HG02884 (cell line): ENCODE data around the gene SOCS6.
"Not testable (repeated sequence)": the region's sequence is repeated elsewhere in the genome, so short reads cannot be mapped to it uniquely, and the experiment has no call there.

ENCODE experiments used
- ATAC-seq: cut with Tn5 transposase; IDR thresholded peaks from one replicate; pipeline ENCODE4 v1.9.1; 2021; ENCODE audit warnings: mild to moderate bottlenecking, moderate library complexity; ENCODE audit not compliant: unreplicated experiment

SOCS6 gene

GRCh38 chr18:70288851-70289328 is at the start of gene SOCS6:
TSS of gene SOCS6 (plus strand) at chr18:70289045. CDS start at chr18:70324669, 35,624 bp downstream.
- peak; percentile 57 for ATAC-seq

GRCh38 chr18:70243131-70243929 is 45.5 kb upstream of the SOCS6 start:
- no peak for ATAC-seq

GRCh38 chr18:70246061-70246466 is 42.8 kb upstream of the SOCS6 start:
- no peak for ATAC-seq

- ATAC-seq: no peak
Observed at GRCh38 chr18:70249118-70249517, 39.7 kb upstream of the SOCS6 start.

GRCh38 chr18:70249861-70250260 is 39.0 kb upstream of the SOCS6 start:
- not testable (repeated sequence) for ATAC-seq

GRCh38 chr18:70250781-70251180 is 38.1 kb upstream of the SOCS6 start:
- no peak for ATAC-seq

GRCh38 chr18:70256184-70256583 is 32.7 kb upstream of the SOCS6 start:
- ATAC-seq: no peak

GRCh38 chr18:70256994-70257393 is 31.9 kb upstream of the SOCS6 start:
- ATAC-seq: no peak

GRCh38 chr18:70258243-70258642 is 30.6 kb upstream of the SOCS6 start:
- no peak for ATAC-seq

GRCh38 chr18:70260683-70261082 is 28.2 kb upstream of the SOCS6 start:
- ATAC-seq: no peak

- no peak for ATAC-seq
Observed at GRCh38 chr18:70261141-70261788, 27.6 kb upstream of the SOCS6 start.

- no peak for ATAC-seq
Observed at GRCh38 chr18:70263336-70263735, 25.5 kb upstream of the SOCS6 start.

GRCh38 chr18:70271742-70272141 is 17.1 kb upstream of the SOCS6 start:
- ATAC-seq: no peak

- no peak for ATAC-seq
Observed at GRCh38 chr18:70273021-70273420, 15.8 kb upstream of the SOCS6 start.

GRCh38 chr18:70276416-70277191 is 12.2 kb upstream of the SOCS6 start:
- no peak for ATAC-seq

- peak; percentile 53 for ATAC-seq
Observed at GRCh38 chr18:70279470-70279869, 9.4 kb upstream of the SOCS6 start.

GRCh38 chr18:70280007-70280925 is 8.6 kb upstream of the SOCS6 start:
- ATAC-seq: no peak

- no peak for ATAC-seq
Observed at GRCh38 chr18:70284976-70285620, 3.7 kb upstream of the SOCS6 start.

- no peak for ATAC-seq
Observed at GRCh38 chr18:70287731-70288130, 1.1 kb upstream of the SOCS6 start.
